Ovary (tissue), 3 donors: ENCODE data around the gene CLIC4.

Experiments used
- CTCF ChIP-seq, 3 donors: fragments of 450-650 bp in 2 of 3; fragments of 200-600 bp in 1 of 3; IDR thresholded peaks; one replicate each; pipeline versions ENCODE4 v1.5.1 to v1.8.0; 2016 to 2022; ENCODE audit warnings: antibody characterized with exemption in 3 of 3, mild to moderate bottlenecking in 1 of 3
- EP300 ChIP-seq: sonication (generic); formaldehyde crosslinking; IDR thresholded peaks from one replicate; pipeline ENCODE4 v1.6.1; 2017; ENCODE audit warnings: antibody characterized with exemption
- POLR2A ChIP-seq: fragments of 450-650 bp; IDR thresholded peaks from one replicate; pipeline ENCODE4 v1.6.1; 2017; ENCODE audit warnings: antibody characterized with exemption, mild to moderate bottlenecking, moderate library complexity
- donor health status: DM: no; HTN: no; CAD: no.

- TF ChIP-seq CTCF (IDR thresholded peaks at IDR 0.05) (no peak), POLR2A (no peak), EP300 (no peak)
Measured at GRCh38 chr1:24699628-24700027, 45.6 kb upstream of the CLIC4 start.
